ENCODE data around the gene NFATC2.

GRCh38 chr20:51551186-51551585 is 8.7 kb upstream of the NFATC2 start:
- TF ChIP-seq CTCF (IDR thresholded peaks at IDR 0.05) (no peak), POLR2A (IDR thresholded peaks at IDR 0.05; ENCODE audit: low read depth) (no peak)

Measured in esophagus muscularis mucosa (tissue), 3 donors.